Upper lobe of left lung (tissue), 6 donors: ENCODE measurements around the gene NEK2. TPM values are rescaled to one million over a fixed set of nuclear protein-coding genes. Genes with fewer than 3 reads are reported as not detected.
A peak's percentile ranks its signal among the peaks of the same experiment; 100 is the strongest.
"Not testable (repeated sequence)": the region's sequence is repeated elsewhere in the genome, so short reads cannot be mapped to it uniquely, and the experiment has no call there.

Experiments
- ATAC-seq, 2 donors: fragments of 200-7000 bp; cut with Tn5 transposase; one replicate each; pipeline ENCODE4 v1.9.1; 2022; ENCODE audit warnings: mild to moderate bottlenecking in 2 of 2, moderate library complexity in 2 of 2; ENCODE audit not compliant: low FRiP score in 2 of 2
- DNase-seq, 2 donors: peaks; one replicate each; pipeline ENCODE4 v3.0.0-alpha.2; 2019 to 2020
- H3K27ac ChIP-seq, 4 donors: fragments of 200-600 bp; sonication (generic); one replicate each; pipeline ENCODE4 v1.5.1; 2016 to 2019
- H3K27me3 ChIP-seq, 4 donors: fragments of 200-600 bp; sonication (generic); one replicate each; pipeline ENCODE4 v1.5.1; 2017 to 2019
- H3K36me3 ChIP-seq, 4 donors: fragments of 200-600 bp; sonication (generic); one replicate each; pipeline ENCODE4 v1.5.1; 2016 to 2019
- H3K4me1 ChIP-seq, 4 donors: fragments of 200-600 bp; sonication (generic); one replicate each; pipeline ENCODE4 v1.5.1; 2018 to 2019
- H3K4me3 ChIP-seq, 4 donors: fragments of 200-600 bp; sonication (generic); one replicate each; pipeline ENCODE4 v1.5.1; 2017 to 2019; ENCODE audit warnings: mild to moderate bottlenecking in 2 of 4, moderate library complexity in 1 of 4
- H3K9me3 ChIP-seq, 4 donors: fragments of 200-600 bp; sonication (generic); one replicate each; pipeline ENCODE4 v1.5.1; 2018 to 2019
- EP300 ChIP-seq, 4 donors: sonication (generic); formaldehyde crosslinking; IDR thresholded peaks; one replicate each; pipeline ENCODE4 v1.5.1; 2017; ENCODE audit warnings: antibody characterized with exemption in 4 of 4, control low read depth in 2 of 4
- POLR2A ChIP-seq, 4 donors: fragments of 450-650 bp; IDR thresholded peaks; one replicate each; pipeline ENCODE4 v1.5.1; 2016 to 2017; ENCODE audit warnings: antibody characterized with exemption in 4 of 4, mild to moderate bottlenecking in 2 of 4
- POLR2AphosphoS5 ChIP-seq, 2 donors: sonication (generic); formaldehyde crosslinking; IDR thresholded peaks; one replicate each; pipeline ENCODE4 v1.5.1; 2017; ENCODE audit warnings: antibody characterized with exemption in 2 of 2
- WGBS, 2 donors: methylation state at CpG; one replicate each; pipeline ENCODE4 v1.1.5; 2017 to 2018; 5-methylcytosine and 5-hydroxymethylcytosine counted together
- total RNA-seq, 6 donors: library from RNA; depleted of rRNA in 4 of 6; stranded (reverse); fragments of >200 nt in 4 of 6; gene quantifications; one replicate each; pipeline versions ENCODE4 v1.1.0 to v1.2.1, GENCODE V29; 2016 to 2021
- TF ChIP-seq, protein P1 (sequence below), 6 experiments: fragments of 450-650 bp in 4 of 6; fragments of 200-600 bp in 2 of 6; sonication (generic) in 2 of 6; IDR thresholded peaks; one replicate each; pipeline ENCODE4 v1.5.1; 2016 to 2019; ENCODE audit warnings: antibody characterized with exemption in 6 of 6
- donor health status: DM: no; HTN: no; CAD: no; lungs with moderate emphysema.
- donor health status: DM: no; HTN: yes; CAD: no; lungs with severe emphysema.

The NEK2 gene
- total RNA-seq, 6 donors from 2014 or later = 0.33 to 1.8 (median 1.2) TPM; not detected in 1

GRCh38 chr1:211627259-211627658, 48.2 kb downstream of the NEK2 start:
- no peak for TF ChIP-seq POLR2A (IDR thresholded peaks at IDR 0.05)
- TF ChIP-seq, protein P1, sequence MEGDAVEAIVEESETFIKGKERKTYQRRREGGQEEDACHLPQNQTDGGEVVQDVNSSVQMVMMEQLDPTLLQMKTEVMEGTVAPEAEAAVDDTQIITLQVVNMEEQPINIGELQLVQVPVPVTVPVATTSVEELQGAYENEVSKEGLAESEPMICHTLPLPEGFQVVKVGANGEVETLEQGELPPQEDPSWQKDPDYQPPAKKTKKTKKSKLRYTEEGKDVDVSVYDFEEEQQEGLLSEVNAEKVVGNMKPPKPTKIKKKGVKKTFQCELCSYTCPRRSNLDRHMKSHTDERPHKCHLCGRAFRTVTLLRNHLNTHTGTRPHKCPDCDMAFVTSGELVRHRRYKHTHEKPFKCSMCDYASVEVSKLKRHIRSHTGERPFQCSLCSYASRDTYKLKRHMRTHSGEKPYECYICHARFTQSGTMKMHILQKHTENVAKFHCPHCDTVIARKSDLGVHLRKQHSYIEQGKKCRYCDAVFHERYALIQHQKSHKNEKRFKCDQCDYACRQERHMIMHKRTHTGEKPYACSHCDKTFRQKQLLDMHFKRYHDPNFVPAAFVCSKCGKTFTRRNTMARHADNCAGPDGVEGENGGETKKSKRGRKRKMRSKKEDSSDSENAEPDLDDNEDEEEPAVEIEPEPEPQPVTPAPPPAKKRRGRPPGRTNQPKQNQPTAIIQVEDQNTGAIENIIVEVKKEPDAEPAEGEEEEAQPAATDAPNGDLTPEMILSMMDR (IDR thresholded peaks at IDR 0.05) = no peak
- TF ChIP-seq POLR2AphosphoS5 (IDR thresholded peaks at IDR 0.05) = no peak
- TF ChIP-seq EP300 (IDR thresholded peaks at IDR 0.05) = no peak
- Histone ChIP-seq H3K9me3 (no peaks in the 10 kb centered on the region), H3K36me3 (no peaks in the 10 kb centered on the region), H3K27ac (no peak overlapping the region), H3K4me3 (no peak overlapping the region), H3K27me3 (no peaks in the 10 kb centered on the region), H3K4me1 (no peaks in the 10 kb centered on the region)
- 83 to 96% methylated on average over 4 of the region's 4 CpGs for WGBS, 2 donors
- DNase-seq = no peak
- ATAC-seq = no peak

GRCh38 chr1:211625866-211626265, 49.6 kb downstream of the NEK2 start:
- not testable (repeated sequence) for H3K4me1 ChIP-seq, ATAC-seq, H3K36me3 ChIP-seq, H3K9me3 ChIP-seq, DNase-seq, H3K4me3 ChIP-seq, H3K27me3 ChIP-seq, H3K27ac ChIP-seq
- 82 to 92% methylated on average over 6 to 7 of the region's 7 CpGs for WGBS, 2 donors

- no peaks in the 10 kb centered on the region for H3K36me3 ChIP-seq
- peak in 1 of 2 donors; percentile 80 for DNase-seq
- H3K4me1 ChIP-seq = no peaks in the 10 kb centered on the region
- TF ChIP-seq, protein P1 (IDR thresholded peaks at IDR 0.05) = peak in 3 of 6 experiments; percentile 10 to 43 (median 18)
- TF ChIP-seq POLR2A (IDR thresholded peaks at IDR 0.05) = no peak
- ATAC-seq = peak in 1 of 2 donors; percentile 86
- H3K27ac ChIP-seq = no peak overlapping the region
- no peak overlapping the region for H3K4me3 ChIP-seq
- H3K27me3 ChIP-seq = no peaks in the 10 kb centered on the region
- H3K9me3 ChIP-seq = no peaks in the 10 kb centered on the region
- 55 to 65% methylated on average over 2 of the region's 2 CpGs for WGBS, 2 donors
Observed at GRCh38 chr1:211625040-211625439, 50.4 kb downstream of the NEK2 start.

GRCh38 chr1:211623515-211623914, 51.9 kb downstream of the NEK2 start:
- Histone ChIP-seq H3K27ac (no peak overlapping the region), H3K9me3 (no peaks in the 10 kb centered on the region), H3K27me3 (no peaks in the 10 kb centered on the region), H3K36me3 (no peaks in the 10 kb centered on the region), H3K4me3 (no peak overlapping the region), H3K4me1 (no peaks in the 10 kb centered on the region)
- no peak for ATAC-seq
- 65 to 74% methylated on average over 3 of the region's 3 CpGs for WGBS, 2 donors
- no peak for DNase-seq
- TF ChIP-seq POLR2A (IDR thresholded peaks at IDR 0.05) = no peak

DNA sequence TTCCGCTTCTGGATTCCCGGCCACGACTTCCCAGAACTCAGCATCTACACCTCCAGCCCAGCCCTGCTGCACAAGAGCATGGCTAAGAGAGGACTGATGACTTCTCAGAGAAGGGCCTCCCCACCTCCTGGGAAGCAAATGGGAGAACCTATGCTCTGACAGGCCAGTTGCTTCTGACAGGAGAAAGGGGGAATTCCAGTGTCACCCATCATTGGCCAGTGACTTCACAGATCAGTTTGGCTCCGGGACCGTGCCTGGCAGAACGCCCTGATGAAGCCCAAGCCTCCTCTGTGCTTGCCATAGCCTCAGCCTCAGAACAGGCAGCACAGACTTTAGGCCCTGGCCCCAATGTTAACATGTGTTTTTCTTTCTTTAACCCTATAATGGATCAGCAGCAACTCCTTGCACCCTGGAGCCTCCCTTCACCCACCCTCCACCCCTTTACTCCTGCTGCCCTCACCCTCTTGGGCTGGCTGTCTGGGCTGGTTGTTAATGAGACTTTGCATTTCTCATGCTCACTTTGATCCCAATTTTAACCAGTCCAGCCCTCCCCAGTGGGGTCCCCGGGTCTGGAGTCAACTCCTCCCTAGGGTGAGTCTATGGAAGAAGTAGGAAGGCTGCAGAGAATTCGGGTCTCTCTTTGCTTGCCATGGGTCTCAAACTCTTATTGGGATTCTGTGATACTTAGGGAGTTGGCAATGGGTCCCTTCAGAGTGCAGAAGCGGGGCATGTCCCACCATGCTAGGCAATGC, 53.8 kb downstream of the NEK2 start:
- WGBS, 2 donors = 69 to 81% methylated on average over 7 to 9 of the region's 9 CpGs
- TF ChIP-seq EP300 (IDR thresholded peaks at IDR 0.05) (no peak), POLR2AphosphoS5 (IDR thresholded peaks at IDR 0.05) (no peak)
- TF ChIP-seq, protein P1 (IDR thresholded peaks at IDR 0.05) = no peak
- ATAC-seq (no peak), DNase-seq (no peak)
- Histone ChIP-seq H3K4me3 (no peak overlapping the region), H3K36me3 (no peaks in the 10 kb centered on the region), H3K27me3 (no peaks in the 10 kb centered on the region), H3K9me3 (no peaks in the 10 kb centered on the region), H3K4me1 (no peaks in the 10 kb centered on the region), H3K27ac (no peak overlapping the region)

DNA sequence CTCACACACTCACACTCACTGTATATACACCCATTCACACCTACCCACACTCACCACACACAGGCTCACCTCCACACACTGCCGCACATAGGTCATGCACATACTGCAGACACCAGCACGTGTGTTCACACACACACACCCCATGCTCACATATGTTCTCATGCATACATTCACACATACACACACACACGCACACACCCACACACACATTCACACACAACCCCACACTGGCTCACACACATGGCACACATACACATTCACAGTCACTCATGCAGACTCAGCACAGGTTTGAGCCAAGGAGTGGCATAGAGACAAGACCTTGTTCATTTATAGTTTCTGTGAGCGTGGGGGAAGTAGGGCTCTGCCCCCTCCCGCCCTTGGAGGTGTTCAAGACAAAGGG, 55.3 kb downstream of the NEK2 start:
- TF ChIP-seq EP300 (IDR thresholded peaks at IDR 0.05) (no peak), POLR2A (IDR thresholded peaks at IDR 0.05) (no peak), POLR2AphosphoS5 (IDR thresholded peaks at IDR 0.05) (no peak)
- TF ChIP-seq, protein P1 (IDR thresholded peaks at IDR 0.05) = no peak
- Histone ChIP-seq H3K4me3 (no peak overlapping the region), H3K36me3 (no peaks in the 10 kb centered on the region), H3K4me1 (no peaks in the 10 kb centered on the region), H3K27me3 (no peaks in the 10 kb centered on the region), H3K9me3 (no peaks in the 10 kb centered on the region), H3K27ac (no peak overlapping the region)
- WGBS, 2 donors = 91 to 93% methylated on average over 5 of the region's 5 CpGs
- ATAC-seq (peak in 1 of 2 donors; percentile 11), DNase-seq (no peak)
